Natural killer cell (primary cell): ENCODE data around the gene NMNAT3. TPM values are rescaled to one million over a fixed set of nuclear protein-coding genes. Genes with fewer than 3 reads are reported as not detected.

Source experiments
- ATAC-seq, 3 donors: fragments of 150-1000 bp in 2 of 3; fragments of 200-7000 bp in 1 of 3; cut with Tn5 transposase; 1 replicate in 1 of 3; 2 replicates in 2 of 3; pipeline ENCODE4 v1.10.0; 2021; ENCODE audit warnings: mild to moderate bottlenecking in 2 of 3, moderate library complexity in 2 of 3
- DNase-seq, 2 donors: peaks; one replicate each; pipeline versions ENCODE4 v3.0.0 to v3.0.0-alpha.2; 2013 to 2021; ENCODE audit warnings: mixed read lengths in 1 of 2
- H3K27ac ChIP-seq: one replicate; pipeline ENCODE4 v1.5.1; 2013; ENCODE audit warnings: mild to moderate bottlenecking, low read length
- H3K27me3 ChIP-seq: one replicate; pipeline ENCODE4 v1.6.1; 2013; ENCODE audit warnings: low read length; ENCODE audit not compliant: control insufficient read depth, insufficient read depth
- H3K36me3 ChIP-seq: one replicate; pipeline ENCODE4 v1.6.1; 2013; ENCODE audit warnings: low read length; ENCODE audit not compliant: control insufficient read depth, insufficient read depth
- H3K4me1 ChIP-seq: one replicate; pipeline ENCODE4 v1.6.1; 2013; ENCODE audit warnings: low read length; ENCODE audit not compliant: control insufficient read depth, insufficient read depth
- H3K4me3 ChIP-seq: one replicate; pipeline ENCODE4 v1.5.1; 2013; ENCODE audit warnings: low read length
- H3K9me3 ChIP-seq: one replicate; pipeline ENCODE4 v1.6.1; 2013; ENCODE audit warnings: low read length; ENCODE audit not compliant: control insufficient read depth, insufficient read depth
- H3K27ac Mint-ChIP-seq, 2 donors: one replicate each; pipeline ENCODE4 v1.8.0; 2022; ENCODE audit warnings: mild to moderate bottlenecking in 2 of 2, mixed read lengths in 2 of 2, moderate library complexity in 1 of 2
- H3K27me3 Mint-ChIP-seq, 2 donors: one replicate each; pipeline ENCODE4 v1.8.0; 2022; ENCODE audit warnings: low read depth in 2 of 2, mixed read lengths in 2 of 2
- H3K36me3 Mint-ChIP-seq: one replicate; pipeline ENCODE4 v1.8.0; 2022; ENCODE audit warnings: mixed read lengths
- H3K4me1 Mint-ChIP-seq, 2 donors: one replicate each; pipeline ENCODE4 v1.8.0; 2022; ENCODE audit warnings: mixed read lengths in 2 of 2
- H3K4me3 Mint-ChIP-seq: one replicate; pipeline ENCODE4 v1.8.0; 2022; ENCODE audit warnings: mild to moderate bottlenecking, moderate library complexity, mixed read lengths
- H3K9me3 Mint-ChIP-seq, 2 donors: one replicate each; pipeline ENCODE4 v1.8.0; 2022; ENCODE audit warnings: mixed read lengths in 2 of 2
- CTCF ChIP-seq: fragments of 200-600 bp; IDR thresholded peaks from one replicate; pipeline ENCODE4 v1.8.0; 2022; ENCODE audit warnings: antibody characterized with exemption
- WGBS: methylation state at CpG from one replicate; pipeline ENCODE4 v1.1.7; 2013; ENCODE audit warnings: missing lambda C conversion rate; ENCODE audit not compliant: insufficient coverage; 5-methylcytosine and 5-hydroxymethylcytosine counted together
- intact Hi-C: fragments of 100-400 bp; cut with micrococcal nuclease; formaldehyde crosslinking; loops from one replicate; pipeline ENCODE4 v1.14.2; 2022
- total RNA-seq, 4 donors: library from RNA; stranded (reverse); fragments of 120-200 nt in 1 of 4; gene quantifications; one replicate each; pipeline versions ENCODE4 v1.2.3 to v1.2.4, GENCODE V29; 2013 to 2022

The NMNAT3 gene
- total RNA-seq, 3 donors from 2014 or later (not counting 1 experiment from before 2014, with no cell fraction given): 1.6 to 3.7 (median 2.2) TPM

GRCh38 chr3:139608108-139608380 is 69.7 kb downstream of the NMNAT3 start:
- TF ChIP-seq CTCF: no peak
- WGBS: 96% methylated on average over 2 of the region's 3 CpGs
- peaks cover 2 to 3% of the 10 kb centered on the region in 2 donors for H3K9me3 Mint-ChIP-seq
- no peaks in the 10 kb centered on the region for H3K36me3 ChIP-seq
- no peaks in the 10 kb centered on the region for H3K36me3 Mint-ChIP-seq
- no peaks in the 10 kb centered on the region for H3K9me3 ChIP-seq
- no peak overlapping the region for H3K4me3 ChIP-seq
- no peak for ATAC-seq
- H3K27me3 ChIP-seq: no peaks in the 10 kb centered on the region
- peaks cover 0 to 7% of the 10 kb centered on the region in 2 donors for H3K27me3 Mint-ChIP-seq
- no peak overlapping the region for H3K27ac Mint-ChIP-seq
- intact Hi-C loops: no loop called here
- H3K4me3 Mint-ChIP-seq: no peak overlapping the region
- no peaks in the 10 kb centered on the region for H3K4me1 ChIP-seq
- H3K4me1 Mint-ChIP-seq: no peaks in the 10 kb centered on the region
- DNase-seq: no peak
- no peak overlapping the region for H3K27ac ChIP-seq

GRCh38 chr3:139607257-139608107 is 70.3 kb downstream of the NMNAT3 start:
- WGBS: 70% methylated on average over 1 of the region's 2 CpGs

GRCh38 chr3:139602003-139602402 is 75.8 kb downstream of the NMNAT3 start:
- no peaks in the 10 kb centered on the region for H3K9me3 Mint-ChIP-seq
- H3K4me1 Mint-ChIP-seq: no peaks in the 10 kb centered on the region
- no peak overlapping the region for H3K27ac Mint-ChIP-seq
- no peak for TF ChIP-seq CTCF
- 100% methylated on average over 1 of the region's 1 CpG for WGBS
- no peaks in the 10 kb centered on the region for H3K36me3 ChIP-seq
- no peaks in the 10 kb centered on the region for H3K4me1 ChIP-seq
- H3K4me3 ChIP-seq: no peak overlapping the region
- H3K4me3 Mint-ChIP-seq: no peak overlapping the region
- no peaks in the 10 kb centered on the region for H3K27me3 Mint-ChIP-seq
- ATAC-seq (no peak), DNase-seq (no peak)
- H3K9me3 ChIP-seq: no peaks in the 10 kb centered on the region
- H3K27me3 ChIP-seq: no peaks in the 10 kb centered on the region
- intact Hi-C loops: no loop called here
- no peaks in the 10 kb centered on the region for H3K36me3 Mint-ChIP-seq
- no peak overlapping the region for H3K27ac ChIP-seq

More at GRCh38 chr3:139607257-139608107, 70.3 kb downstream of the NMNAT3 start:
- H3K27me3 Mint-ChIP-seq: peaks cover 0 to 7% of the 10 kb centered on the region in 2 donors
- no peaks in the 10 kb centered on the region for H3K36me3 Mint-ChIP-seq
- H3K9me3 ChIP-seq: no peaks in the 10 kb centered on the region
- peaks cover 2 to 3% of the 10 kb centered on the region in 2 donors for H3K9me3 Mint-ChIP-seq
- no peak for ATAC-seq
- TF ChIP-seq CTCF: no peak
- DNase-seq: no peak
- no peak overlapping the region for H3K27ac ChIP-seq
- no peak overlapping the region for H3K27ac Mint-ChIP-seq
- H3K4me3 ChIP-seq: no peak overlapping the region
- H3K36me3 ChIP-seq: no peaks in the 10 kb centered on the region
- H3K4me1 Mint-ChIP-seq: no peaks in the 10 kb centered on the region
- no peaks in the 10 kb centered on the region for H3K4me1 ChIP-seq
- no peaks in the 10 kb centered on the region for H3K27me3 ChIP-seq
- intact Hi-C loops: no loop called here
- no peak overlapping the region for H3K4me3 Mint-ChIP-seq
